Prostate gland (tissue), 2 donors: ENCODE measurements around the gene MYRF.

Experiments
- POLR2A ChIP-seq: fragments of 450-650 bp; IDR thresholded peaks from one replicate; pipeline ENCODE4 v1.6.1; 2016; ENCODE audit warnings: antibody characterized with exemption, mild to moderate bottlenecking
- TF ChIP-seq, protein P1 (sequence below), 4 experiments: fragments of 200-600 bp in 2 of 4; fragments of 450-650 bp in 2 of 4; sonication (generic) in 2 of 4; IDR thresholded peaks; 1 replicate in 3 of 4; 2 replicates in 1 of 4; pipeline ENCODE4 v1.5.1; 2016 to 2019; ENCODE audit warnings: antibody characterized with exemption in 4 of 4, mild to moderate bottlenecking in 2 of 4, moderate library complexity in 2 of 4

GRCh38 chr11:61731211-61731951, 21.1 kb upstream of the MYRF start:
- TF ChIP-seq, protein P1, sequence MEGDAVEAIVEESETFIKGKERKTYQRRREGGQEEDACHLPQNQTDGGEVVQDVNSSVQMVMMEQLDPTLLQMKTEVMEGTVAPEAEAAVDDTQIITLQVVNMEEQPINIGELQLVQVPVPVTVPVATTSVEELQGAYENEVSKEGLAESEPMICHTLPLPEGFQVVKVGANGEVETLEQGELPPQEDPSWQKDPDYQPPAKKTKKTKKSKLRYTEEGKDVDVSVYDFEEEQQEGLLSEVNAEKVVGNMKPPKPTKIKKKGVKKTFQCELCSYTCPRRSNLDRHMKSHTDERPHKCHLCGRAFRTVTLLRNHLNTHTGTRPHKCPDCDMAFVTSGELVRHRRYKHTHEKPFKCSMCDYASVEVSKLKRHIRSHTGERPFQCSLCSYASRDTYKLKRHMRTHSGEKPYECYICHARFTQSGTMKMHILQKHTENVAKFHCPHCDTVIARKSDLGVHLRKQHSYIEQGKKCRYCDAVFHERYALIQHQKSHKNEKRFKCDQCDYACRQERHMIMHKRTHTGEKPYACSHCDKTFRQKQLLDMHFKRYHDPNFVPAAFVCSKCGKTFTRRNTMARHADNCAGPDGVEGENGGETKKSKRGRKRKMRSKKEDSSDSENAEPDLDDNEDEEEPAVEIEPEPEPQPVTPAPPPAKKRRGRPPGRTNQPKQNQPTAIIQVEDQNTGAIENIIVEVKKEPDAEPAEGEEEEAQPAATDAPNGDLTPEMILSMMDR (IDR thresholded peaks at IDR 0.05) = no peak
- no peak for TF ChIP-seq POLR2A
